SK-N-DZ (cell line): ENCODE measurements around the gene PTAFR.

Source experiments
- DNase-seq: peaks from one replicate; pipeline ENCODE4 v3.0.0-alpha.2; 2015; ENCODE audit warnings: low spot score

The PTAFR gene

DNA sequence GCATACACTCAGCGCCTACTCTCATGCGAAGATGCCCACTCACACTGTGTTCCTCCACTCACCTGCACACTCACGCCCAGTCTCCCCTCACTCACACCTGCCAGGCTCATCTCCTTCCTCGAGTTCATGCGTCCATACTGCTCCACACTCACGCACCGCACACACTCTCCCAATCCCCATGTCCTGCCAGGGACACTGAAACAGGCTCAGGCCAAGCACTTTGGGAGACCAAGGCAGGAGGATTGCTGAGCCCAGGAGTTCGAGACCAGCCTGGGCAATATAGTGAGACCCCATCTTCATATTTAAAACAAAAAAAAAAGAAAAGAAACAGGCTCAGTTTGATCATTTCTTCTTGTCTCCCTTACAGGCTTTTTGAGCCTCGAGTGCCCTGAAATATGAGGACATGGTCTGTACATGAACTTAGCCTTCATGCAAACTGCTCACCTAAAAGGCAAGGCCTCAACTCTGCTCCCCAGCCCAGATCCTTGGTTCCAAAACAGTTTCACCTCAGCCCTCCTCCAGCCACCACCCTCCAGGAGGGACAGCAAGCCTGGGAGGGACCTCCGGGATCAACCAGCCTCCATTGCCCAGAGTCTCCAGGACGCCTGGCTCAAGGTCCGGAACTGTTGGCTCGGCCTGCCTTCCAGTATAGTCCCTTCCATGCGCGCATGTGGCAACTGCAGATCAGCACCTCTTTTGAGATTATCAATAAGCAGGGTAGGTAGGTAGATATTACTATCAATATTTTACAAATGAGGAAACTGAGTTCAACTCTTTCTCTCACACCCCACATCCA, 2.4 kb upstream of the PTAFR start:
- DNase-seq, result no peak

DNA sequence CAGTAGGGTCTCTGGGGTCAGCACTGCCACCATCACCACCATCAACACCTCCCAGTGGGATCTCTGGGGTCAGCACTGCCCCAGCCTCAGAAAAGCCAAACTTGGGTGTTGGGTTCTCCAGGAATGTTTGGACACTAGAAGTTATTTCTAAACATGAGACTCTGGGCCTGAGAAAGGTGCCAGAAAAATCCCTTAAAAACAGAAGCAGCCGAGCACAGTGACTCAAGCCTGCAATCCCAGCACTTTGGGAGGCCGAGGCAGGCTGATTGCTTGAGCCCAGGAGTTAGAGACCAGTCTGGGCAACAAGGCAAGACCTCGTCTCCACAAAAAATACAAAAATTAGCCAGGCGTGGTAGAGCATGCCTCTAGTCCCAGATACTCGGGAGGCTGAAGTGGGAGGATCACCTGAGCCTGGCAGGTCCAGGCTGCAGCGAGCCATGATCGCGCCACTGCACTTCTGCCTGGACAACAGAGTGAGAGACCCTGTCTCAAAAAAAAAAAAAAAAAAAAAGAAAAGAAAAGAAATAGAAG, 470 bp downstream of the PTAFR start:
- no peak for DNase-seq

- no peak for DNase-seq
Observed at GRCh38 chr1:28173980-28174297, 2.6 kb downstream of the PTAFR start.

GRCh38 chr1:28173151-28173979, 3.1 kb downstream of the PTAFR start:
- peak; percentile 57 for DNase-seq

GRCh38 chr1:28172713-28173150, 3.8 kb downstream of the PTAFR start:
- no peak for DNase-seq

DNA sequence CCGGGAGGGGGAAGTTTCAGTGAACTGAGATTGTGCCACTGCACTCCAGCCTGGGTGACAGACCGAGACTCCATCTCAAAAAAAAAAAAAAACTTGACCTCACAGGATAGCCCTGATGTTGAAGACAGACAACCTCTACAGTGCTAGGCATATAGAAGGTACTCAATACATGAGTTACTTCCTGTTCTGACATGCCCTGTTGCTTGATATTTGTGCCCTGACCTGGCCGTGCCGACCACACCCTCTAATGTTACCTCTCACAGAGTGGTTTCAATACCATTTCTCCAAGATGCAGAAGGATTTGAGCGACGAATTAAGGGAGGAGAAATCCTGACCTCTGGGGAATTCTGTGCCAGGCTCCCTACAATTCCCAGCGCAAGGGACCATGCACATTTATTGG, 5.2 kb downstream of the PTAFR start:
- no peak for DNase-seq

DNA sequence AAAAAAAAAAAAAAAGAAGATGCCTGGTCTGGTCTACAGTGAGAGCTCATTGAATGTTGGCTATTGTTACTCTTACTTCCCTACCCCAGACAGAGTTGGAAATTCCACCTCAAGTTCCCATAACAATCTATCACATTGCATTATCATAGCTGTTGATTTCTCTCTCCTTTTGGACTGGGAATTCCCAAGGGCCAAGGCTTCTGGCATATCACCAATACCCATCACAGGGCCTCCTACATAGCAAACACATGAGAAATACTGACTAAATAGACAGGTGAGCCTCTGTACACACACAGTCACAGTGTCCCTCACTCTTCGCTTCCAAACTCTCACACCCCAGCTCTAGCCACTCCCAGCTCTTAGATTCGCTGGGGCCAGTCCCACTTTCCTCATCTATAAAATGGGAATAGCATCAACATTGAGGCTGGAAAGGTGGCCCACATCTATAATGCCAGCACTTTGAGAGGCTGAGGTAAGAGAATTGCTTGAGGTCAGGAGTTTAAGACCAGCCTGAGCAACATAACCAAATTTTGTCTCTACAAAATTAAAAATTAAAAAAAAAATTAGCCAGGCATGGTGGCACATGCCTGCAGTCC, 6.4 kb downstream of the PTAFR start:
- no peak for DNase-seq

DNA sequence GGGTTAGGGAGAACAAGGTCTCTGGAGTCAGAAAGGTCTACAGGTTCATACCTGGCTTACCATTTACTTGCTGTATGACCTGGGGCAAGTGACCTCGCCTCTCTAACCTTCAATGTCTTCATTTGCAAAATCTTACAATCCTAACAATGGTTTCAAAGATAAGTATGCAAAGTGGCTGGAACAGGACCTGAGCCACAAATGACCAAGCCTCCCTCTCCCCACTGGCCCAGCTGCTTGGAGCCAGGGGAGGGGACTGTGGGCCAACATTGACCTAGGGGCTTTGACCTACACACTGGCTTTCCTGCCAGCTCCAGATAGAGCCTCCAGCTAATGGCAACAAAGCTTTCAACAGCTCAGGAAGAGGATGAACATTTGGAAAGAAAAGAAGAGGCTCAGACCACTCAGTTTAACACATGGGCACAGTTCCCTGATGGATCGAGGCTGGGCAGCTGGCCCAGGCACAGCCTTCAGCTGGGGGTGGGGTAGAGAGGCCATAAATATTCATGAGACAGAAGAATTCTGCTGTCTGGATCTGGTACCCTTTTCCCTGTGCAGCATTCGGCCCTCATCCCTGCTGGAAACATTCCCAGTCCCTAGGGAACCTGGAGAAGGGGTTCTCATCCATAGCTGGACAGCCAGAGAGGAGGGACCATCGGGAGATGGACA, 12.9 kb downstream of the PTAFR start:
- no peak for DNase-seq

GRCh38 chr1:28162151-28162550, 14.3 kb downstream of the PTAFR start:
- no peak for DNase-seq

- no peak for DNase-seq
Observed at GRCh38 chr1:28161751-28162150, 14.7 kb downstream of the PTAFR start.

- no peak for DNase-seq
Observed at GRCh38 chr1:28160782-28161266, 15.7 kb downstream of the PTAFR start.

- DNase-seq, result no peak
Observed at GRCh38 chr1:28159680-28160079, 16.8 kb downstream of the PTAFR start.

DNA sequence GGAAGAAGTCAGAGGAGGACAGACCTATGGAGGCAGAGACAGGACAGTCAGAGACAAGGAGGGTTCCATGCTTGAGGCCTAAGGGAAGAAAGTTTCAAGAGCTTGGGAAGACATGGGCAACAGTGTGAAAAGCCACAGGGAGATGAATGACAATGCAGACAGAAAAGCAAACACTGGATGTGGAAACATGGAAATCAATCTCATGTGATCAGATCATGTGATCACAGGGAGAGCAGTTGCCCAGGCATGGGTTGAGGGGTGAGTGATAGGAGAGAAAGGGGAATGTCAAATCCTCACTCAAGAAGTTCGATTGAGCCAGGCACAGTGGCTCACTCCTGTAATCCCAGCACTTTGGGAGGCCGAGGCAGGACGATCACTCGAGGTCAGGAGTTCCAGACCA, 17.2 kb downstream of the PTAFR start:
- DNase-seq, result no peak

DNA sequence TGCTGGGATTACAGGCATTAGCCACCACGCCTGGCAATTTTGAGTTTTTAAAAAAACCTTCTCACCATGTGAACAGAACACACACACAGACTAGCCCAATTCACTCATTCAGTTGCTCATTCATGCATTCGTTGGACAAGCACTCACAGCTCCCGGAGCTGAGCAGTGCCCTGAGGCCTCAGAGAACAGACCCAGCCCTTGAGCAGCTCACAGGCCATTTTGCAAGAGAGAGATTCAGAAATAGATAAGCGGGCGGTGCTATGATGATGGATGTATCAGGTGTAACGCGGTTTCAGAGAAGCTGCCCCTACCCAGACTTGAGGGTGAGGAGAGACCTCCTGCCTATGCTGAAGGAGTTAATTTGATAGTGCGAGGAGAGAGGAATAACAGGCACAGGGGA, 18.6 kb downstream of the PTAFR start:
- peak; percentile 80 for DNase-seq

DNA sequence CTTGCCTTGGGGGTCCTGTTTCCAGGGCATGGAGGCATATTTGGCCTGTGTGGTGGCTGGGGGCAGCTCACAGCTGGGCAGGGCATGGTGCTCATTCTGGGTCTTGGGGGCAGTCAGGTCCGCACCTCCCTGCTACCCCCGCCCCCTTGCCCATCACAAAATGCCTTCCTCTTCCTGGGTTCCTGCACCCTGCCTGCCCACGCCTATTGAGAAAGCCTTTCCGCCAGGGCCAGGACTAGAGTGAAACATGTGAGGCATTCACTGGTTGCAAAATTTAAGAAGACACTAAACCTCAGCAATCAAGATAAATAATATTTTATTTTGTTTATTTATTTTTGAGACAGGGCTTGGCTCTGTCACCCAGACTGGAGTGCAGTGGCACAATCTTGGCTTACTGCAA, 19.7 kb downstream of the PTAFR start:
- no peak for DNase-seq

DNA sequence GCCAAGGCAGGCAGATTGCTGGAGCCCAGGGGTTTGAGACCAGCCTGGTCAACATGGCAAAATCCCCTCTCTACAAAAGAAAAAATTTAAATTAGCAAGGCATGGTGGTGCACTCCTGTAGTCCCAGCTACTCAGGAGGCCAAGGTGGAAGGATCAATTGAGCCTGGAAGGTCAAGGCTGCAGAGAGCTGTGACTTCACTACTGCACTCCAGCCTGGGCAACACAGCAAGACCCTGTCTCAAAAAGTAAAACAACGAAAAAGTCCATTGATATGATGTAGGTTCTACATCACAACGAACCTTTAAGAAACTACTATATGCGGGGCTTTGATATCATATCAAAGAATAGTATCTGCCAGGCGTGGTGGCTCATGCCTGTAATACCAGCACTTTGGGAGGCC, 20.9 kb downstream of the PTAFR start:
- DNase-seq, result no peak

DNA sequence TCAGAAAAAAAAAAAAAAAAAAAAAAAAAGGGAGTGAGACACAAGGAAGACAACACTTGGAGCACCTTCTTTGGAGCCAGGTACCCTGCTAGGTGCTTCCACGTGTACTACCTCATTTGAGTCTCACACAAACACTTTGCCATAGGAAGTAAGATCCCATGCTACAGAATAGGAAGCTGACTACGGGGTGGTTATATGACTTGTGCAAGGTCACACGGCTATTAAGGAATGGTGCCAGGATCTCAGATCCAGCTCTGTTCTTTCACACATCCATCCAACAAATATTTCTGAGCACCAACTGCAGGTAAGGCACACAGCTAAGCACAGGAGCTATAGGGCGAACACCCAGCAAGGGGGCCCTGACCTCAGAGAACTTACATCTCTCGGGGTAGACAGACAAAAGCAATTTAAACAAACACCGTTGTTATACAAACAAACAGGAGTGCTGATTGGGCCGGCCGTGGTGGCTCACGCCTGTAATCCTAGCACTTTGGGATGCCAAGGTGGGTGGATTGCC, 22.4 kb downstream of the PTAFR start:
- DNase-seq, result no peak

- no peak for DNase-seq
Observed at GRCh38 chr1:28150125-28150780, 26.2 kb downstream of the PTAFR start.

DNA sequence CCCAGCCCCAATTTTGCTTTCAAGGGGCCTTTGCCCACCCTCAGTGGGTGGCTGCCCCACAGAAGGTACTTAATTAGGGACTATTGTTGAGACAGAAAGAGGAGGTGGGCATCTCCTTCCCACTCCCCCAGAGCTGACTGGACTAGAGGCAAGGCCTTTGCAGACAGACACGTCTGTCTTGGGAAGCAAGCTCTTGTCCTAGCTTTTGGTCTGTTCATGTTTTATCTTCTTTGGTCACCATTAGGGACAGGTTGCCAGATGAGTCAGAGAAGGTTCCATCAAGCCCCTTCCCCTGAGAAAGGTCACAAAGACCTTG, 27.7 kb downstream of the PTAFR start:
- no peak for DNase-seq

GRCh38 chr1:28147264-28148094, 29.0 kb downstream of the PTAFR start:
- peak; percentile 20 for DNase-seq
